Spleen (tissue), 7 donors: ENCODE data around the gene AK2.
"Not testable (repeated sequence)": the region's sequence is repeated elsewhere in the genome, so short reads cannot be mapped to it uniquely, and the experiment has no call there.

Experiments used
- POLR2A ChIP-seq, 3 donors: fragments of 450-650 bp; IDR thresholded peaks; one replicate each; pipeline ENCODE4 v1.5.1; 2017; ENCODE audit warnings: antibody characterized with exemption in 3 of 3, mild to moderate bottlenecking in 1 of 3
- POLR2AphosphoS5 ChIP-seq, 3 donors: sonication (generic); formaldehyde crosslinking; IDR thresholded peaks; one replicate each; pipeline ENCODE4 v1.5.1; 2017; ENCODE audit warnings: antibody characterized with exemption in 3 of 3
- TF ChIP-seq, protein P1 (sequence below), 11 experiments: fragments of 200-600 bp in 7 of 11; fragments of 450-650 bp in 4 of 11; sonication (generic) in 4 of 11; IDR thresholded peaks in 8 of 11; conservative IDR thresholded peaks in 3 of 11; 1 replicate in 7 of 11; 2 replicates in 4 of 11; pipeline versions ENCODE4 v1.4.0 to v1.8.0; 2016 to 2021; ENCODE audit warnings: antibody characterized with exemption in 11 of 11, inconsistent platforms in 4 of 11, mild to moderate bottlenecking in 1 of 11
- donor health status: DM: no; HTN: no; CAD: no; lungs with moderate emphysema.
- donor health status: DM: no; HTN: no; CAD: no.
- donor health status: DM: no; HTN: no; CAD: no.

DNA sequence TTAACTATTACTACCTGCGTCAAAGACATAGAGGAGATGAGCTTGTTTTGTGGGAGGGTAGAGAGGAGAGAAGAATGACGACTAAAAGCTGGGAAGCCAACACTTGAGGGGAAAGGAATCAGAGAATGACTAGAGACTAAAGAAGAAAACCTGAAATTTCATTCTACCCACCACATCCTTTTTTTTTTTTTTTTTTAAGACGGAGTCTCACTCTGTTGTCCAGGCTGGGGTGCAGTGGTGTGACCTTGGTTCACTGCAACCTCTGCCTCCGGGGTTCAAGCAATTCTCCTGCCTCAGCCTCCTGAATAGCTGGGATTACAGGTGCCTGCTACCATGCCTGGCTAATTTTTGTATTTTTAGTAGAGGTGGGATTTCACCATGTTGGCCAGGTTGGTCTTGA is 9.6 kb upstream of the AK2 start:
- TF ChIP-seq POLR2AphosphoS5, POLR2A (IDR thresholded peaks at IDR 0.05): not testable (repeated sequence)
- TF ChIP-seq, protein P1, sequence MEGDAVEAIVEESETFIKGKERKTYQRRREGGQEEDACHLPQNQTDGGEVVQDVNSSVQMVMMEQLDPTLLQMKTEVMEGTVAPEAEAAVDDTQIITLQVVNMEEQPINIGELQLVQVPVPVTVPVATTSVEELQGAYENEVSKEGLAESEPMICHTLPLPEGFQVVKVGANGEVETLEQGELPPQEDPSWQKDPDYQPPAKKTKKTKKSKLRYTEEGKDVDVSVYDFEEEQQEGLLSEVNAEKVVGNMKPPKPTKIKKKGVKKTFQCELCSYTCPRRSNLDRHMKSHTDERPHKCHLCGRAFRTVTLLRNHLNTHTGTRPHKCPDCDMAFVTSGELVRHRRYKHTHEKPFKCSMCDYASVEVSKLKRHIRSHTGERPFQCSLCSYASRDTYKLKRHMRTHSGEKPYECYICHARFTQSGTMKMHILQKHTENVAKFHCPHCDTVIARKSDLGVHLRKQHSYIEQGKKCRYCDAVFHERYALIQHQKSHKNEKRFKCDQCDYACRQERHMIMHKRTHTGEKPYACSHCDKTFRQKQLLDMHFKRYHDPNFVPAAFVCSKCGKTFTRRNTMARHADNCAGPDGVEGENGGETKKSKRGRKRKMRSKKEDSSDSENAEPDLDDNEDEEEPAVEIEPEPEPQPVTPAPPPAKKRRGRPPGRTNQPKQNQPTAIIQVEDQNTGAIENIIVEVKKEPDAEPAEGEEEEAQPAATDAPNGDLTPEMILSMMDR (IDR thresholded peaks at IDR 0.05 in 8 of 11, conservative IDR thresholded peaks at IDR 0.05 in 3 of 11): not testable (repeated sequence)
